DND-41 (cell line): Measurements from ENCODE around the gene RAMACL.
A peak's percentile ranks its signal among the peaks of the same experiment; 100 is the strongest.
"Not testable (repeated sequence)": the region's sequence is repeated elsewhere in the genome, so short reads cannot be mapped to it uniquely, and the experiment has no call there.

Experiments used
- ATAC-seq: fragments of 200-7000 bp; cut with Tn5 transposase; 3 replicates; pipeline ENCODE4 v1.9.1; 2021; ENCODE audit warnings: low read depth; ENCODE audit not compliant: insufficient read depth
- DNase-seq: peaks from one replicate; pipeline ENCODE4 v3.0.0-alpha.2; 2020
- H2AFZ ChIP-seq: 2 replicates; pipeline ENCODE4 v1.6.0; 2012; ENCODE audit warnings: low read depth, low read length
- H3K27ac ChIP-seq: 2 replicates; pipeline ENCODE4 v1.5.1; 2012; ENCODE audit warnings: low read length, inconsistent platforms
- H3K27me3 ChIP-seq: fragments of 200-600 bp; sonication (generic); 2 replicates; pipeline ENCODE4 v1.6.0; 2012; ENCODE audit warnings: low read length, mild to moderate bottlenecking, inconsistent platforms; ENCODE audit not compliant: insufficient read depth, poor library complexity
- H3K36me3 ChIP-seq: 2 replicates; pipeline ENCODE4 v1.5.1; 2012; ENCODE audit warnings: low read length, inconsistent platforms; ENCODE audit not compliant: insufficient read depth
- H3K4me1 ChIP-seq: 2 replicates; pipeline ENCODE4 v1.5.1; 2012; ENCODE audit warnings: mild to moderate bottlenecking, low read length; ENCODE audit not compliant: insufficient read depth
- H3K4me2 ChIP-seq: 2 replicates; pipeline ENCODE4 v1.6.0; 2012; ENCODE audit warnings: mild to moderate bottlenecking, moderate library complexity, low read length, inconsistent platforms; ENCODE audit not compliant: insufficient read depth
- H3K4me3 ChIP-seq, 2 experiments: fragments of 200-600 bp in 1 of 2; shearing (Covaris generic) in 1 of 2; 2 replicates each; pipeline ENCODE4 v1.5.1; 2012 to 2016; ENCODE audit warnings: inconsistent platforms in 2 of 2, low read length in 2 of 2, mild to moderate bottlenecking in 2 of 2, low read depth in 1 of 2, moderate library complexity in 1 of 2
- H3K79me2 ChIP-seq: 2 replicates; pipeline ENCODE4 v1.6.0; 2012; ENCODE audit warnings: low read length, inconsistent platforms; ENCODE audit not compliant: insufficient read depth
- H3K9ac ChIP-seq: 2 replicates; pipeline ENCODE4 v1.6.0; 2012; ENCODE audit warnings: low read depth, mild to moderate bottlenecking, inconsistent platforms, low read length, moderate library complexity
- H3K9me3 ChIP-seq: 2 replicates; pipeline ENCODE4 v1.5.1; 2012; ENCODE audit warnings: low read length, moderate library complexity, mild to moderate bottlenecking, inconsistent platforms; ENCODE audit not compliant: insufficient read depth, severe bottlenecking
- H4K20me1 ChIP-seq: 2 replicates; pipeline ENCODE4 v1.6.0; 2012; ENCODE audit warnings: low read length; ENCODE audit not compliant: insufficient read depth
- CTCF ChIP-seq: IDR thresholded peaks from 2 replicates; pipeline ENCODE4 v1.5.1; 2012; ENCODE audit warnings: borderline replicate concordance, low read length, moderate library complexity, mild to moderate bottlenecking; ENCODE audit not compliant: poor library complexity, severe bottlenecking; ENCODE audit errors: extremely low read depth
- EZH2 ChIP-seq: IDR thresholded peaks from 3 replicates; pipeline ENCODE4 v1.6.1; 2012; ENCODE audit warnings: borderline replicate concordance, low read depth, mild to moderate bottlenecking, moderate library complexity, low read length, inconsistent platforms; ENCODE audit not compliant: severe bottlenecking

RAMACL gene

GRCh38 chr6:166539543-166539942, 46.9 kb downstream of the RAMACL start:
- H3K4me2 ChIP-seq, result no peak overlapping the region
- no peak for ATAC-seq
- TF ChIP-seq EZH2 (no peak), CTCF (no peak)

GRCh38 chr6:166539011-166539385, 47.5 kb downstream of the RAMACL start:
- not testable (repeated sequence) for H3K9ac ChIP-seq, H2AFZ ChIP-seq, DNase-seq, H3K27ac ChIP-seq, H3K4me1 ChIP-seq, H3K4me3 ChIP-seq, H3K27me3 ChIP-seq, H3K79me2 ChIP-seq, ATAC-seq, H3K9me3 ChIP-seq, H4K20me1 ChIP-seq, H3K4me2 ChIP-seq, H3K36me3 ChIP-seq

More at GRCh38 chr6:166539543-166539942, 46.9 kb downstream of the RAMACL start:
- no peaks in the 10 kb centered on the region for H3K36me3 ChIP-seq
- H2AFZ ChIP-seq, result peak overlapping the region; percentile 45; the same call in 1 of the 2 replicates
- H3K9ac ChIP-seq, result no peak overlapping the region
- no peaks in the 10 kb centered on the region for H3K9me3 ChIP-seq
- no peak overlapping the region for H3K4me3 ChIP-seq
- H3K27ac ChIP-seq, result no peak overlapping the region
- H3K4me1 ChIP-seq, result peaks cover 6% of the 10 kb centered on the region
- no peak for DNase-seq
- no peaks in the 10 kb centered on the region for H4K20me1 ChIP-seq
- no peaks in the 10 kb centered on the region for H3K27me3 ChIP-seq
- no peaks in the 10 kb centered on the region for H3K79me2 ChIP-seq

GRCh38 chr6:166538297-166539010, 48.0 kb downstream of the RAMACL start:
- Histone ChIP-seq H3K79me2 (no peaks in the 10 kb centered on the region), H3K9me3 (no peaks in the 10 kb centered on the region), H2AFZ (no peak overlapping the region), H4K20me1 (no peaks in the 10 kb centered on the region), H3K9ac (no peak overlapping the region), H3K36me3 (no peaks in the 10 kb centered on the region), H3K4me1 (peaks cover 6% of the 10 kb centered on the region), H3K4me2 (no peak overlapping the region), H3K4me3 (no peak overlapping the region), H3K27ac (no peak overlapping the region), H3K27me3 (no peaks in the 10 kb centered on the region)
- no peak for DNase-seq
- no peak for ATAC-seq
- no peak for TF ChIP-seq EZH2
- no peak for TF ChIP-seq CTCF

GRCh38 chr6:166534658-166535406, 51.6 kb downstream of the RAMACL start:
- Histone ChIP-seq H3K9me3 (no peaks in the 10 kb centered on the region), H3K79me2 (no peaks in the 10 kb centered on the region), H3K9ac (no peak overlapping the region), H3K4me3 (no peak overlapping the region), H3K4me2 (no peak overlapping the region), H3K27me3 (no peaks in the 10 kb centered on the region), H4K20me1 (no peaks in the 10 kb centered on the region), H3K4me1 (peaks cover 6% of the 10 kb centered on the region), H2AFZ (no peak overlapping the region), H3K36me3 (no peaks in the 10 kb centered on the region), H3K27ac (no peak overlapping the region)
- DNase-seq (no peak), ATAC-seq (no peak)
- TF ChIP-seq CTCF (no peak), EZH2 (no peak)
